HepG2 (cell line): Measurements from ENCODE around the gene PSMD2. TPM values are rescaled to one million over a fixed set of nuclear protein-coding genes. Genes with fewer than 3 reads are reported as not detected.
A peak's percentile ranks its signal among the peaks of the same experiment; 100 is the strongest.

Experiments used
- ATAC-seq: fragments of 200-7000 bp; cut with Tn5 transposase; 3 replicates; pipeline ENCODE4 v1.9.1; 2020; ENCODE audit warnings: mild to moderate bottlenecking, moderate library complexity
- BruUV-seq: library from RNA; stranded (reverse); fragments of 400-500 nt; replicated peaks from 2 replicates; lab custom pipeline; 2021; lab: Mats Ljungman, UMichigan
- CTCF ChIA-PET: fragments of 300-600 bp; formaldehyde crosslinking; extraction: SDS; loops from one replicate; lab custom pipeline; 2021; ENCODE audit warnings: low total read pairs, inconsistent platforms, low intra/inter-chr PET ratio; lab: Yijun Ruan, JAX
- POLR2A ChIA-PET: fragments of 350-600 bp; sonication (Branson Sonifier 250); formaldehyde crosslinking; loops from one replicate; lab custom pipeline; 2020; ENCODE audit warnings: antibody characterized with exemption, inconsistent platforms; lab: Yijun Ruan, JAX
- DNase-seq: peaks from one replicate; pipeline ENCODE4 v3.0.0-alpha.2; 2015; ENCODE audit warnings: low spot score
- FAIRE-seq: peaks from 3 replicates; lab custom pipeline; 2011; peaks lifted over from hg19 to GRCh38; lab: Jason Lieb, UNC
- H2AFZ ChIP-seq: one replicate; pipeline ENCODE4 v1.6.1; 2011; ENCODE audit warnings: low read length, inconsistent platforms
- H3K27ac ChIP-seq: fragments of 300-600 bp; 3 replicates; pipeline ENCODE4 v1.8.0; 2011; ENCODE audit warnings: mixed run types, mild to moderate bottlenecking, mixed read lengths, low read length, inconsistent platforms; ENCODE audit not compliant: insufficient read depth; ENCODE audit errors: extremely low read length
- H3K27me3 ChIP-seq, 2 experiments: fragments of 200-600 bp in 1 of 2; 2 replicates in 1 of 2; 3 replicates in 1 of 2; pipeline versions ENCODE4 v1.6.0 to v1.8.0; 2011; ENCODE audit warnings: low read length in 2 of 2, mild to moderate bottlenecking in 2 of 2, moderate library complexity in 2 of 2, inconsistent platforms in 1 of 2; ENCODE audit not compliant: insufficient read depth in 2 of 2, control insufficient read depth in 1 of 2
- H3K36me3 ChIP-seq, 2 experiments: fragments of 200-600 bp in 1 of 2; replicated peaks in 1 of 2; 2 replicates in 1 of 2; 3 replicates in 1 of 2; pipeline versions ENCODE4 v1.5.1 to v1.8.0; 2011; ENCODE audit warnings: low read length in 2 of 2, inconsistent platforms in 1 of 2; ENCODE audit not compliant: insufficient read depth in 2 of 2, control insufficient read depth in 1 of 2
- H3K4me1 ChIP-seq: 2 replicates; pipeline ENCODE4 v1.5.1; 2012; ENCODE audit warnings: low read length, inconsistent platforms; ENCODE audit not compliant: insufficient read depth
- H3K4me2 ChIP-seq: 2 replicates; pipeline ENCODE4 v1.6.0; 2011; ENCODE audit warnings: low read depth, low read length, inconsistent platforms
- H3K4me3 ChIP-seq, 3 experiments: fragments of 200-600 bp in 1 of 3; sonication (generic), shearing (Covaris generic) in 1 of 3; replicated peaks in 1 of 3; 2 replicates each; pipeline ENCODE4 v1.5.1; 2011 to 2016; ENCODE audit warnings: low read length in 3 of 3, inconsistent platforms in 2 of 3, low read depth in 2 of 3, mild to moderate bottlenecking in 2 of 3, control low read depth in 1 of 3, mixed read lengths in 1 of 3; ENCODE audit not compliant: insufficient read depth in 1 of 3
- H3K79me2 ChIP-seq: one replicate; pipeline ENCODE4 v1.6.1; 2011; ENCODE audit warnings: low read length, inconsistent platforms; ENCODE audit not compliant: insufficient read depth
- H3K9ac ChIP-seq: 2 replicates; pipeline ENCODE4 v1.6.0; 2011; ENCODE audit warnings: mild to moderate bottlenecking, low read depth, low read length, inconsistent platforms; ENCODE audit not compliant: insufficient read depth
- H3K9me3 ChIP-seq: 2 replicates; pipeline ENCODE4 v1.5.1; 2012; ENCODE audit warnings: mild to moderate bottlenecking, low read length
- H4K20me1 ChIP-seq: 2 replicates; pipeline ENCODE4 v1.6.0; 2011; ENCODE audit warnings: inconsistent platforms, mild to moderate bottlenecking, low read length, moderate library complexity; ENCODE audit not compliant: insufficient read depth
- HMGXB3 ChIP-seq: sonication (generic); formaldehyde crosslinking; IDR thresholded peaks from 2 replicates; pipeline ENCODE4 v1.4.0; 2020; ENCODE audit warnings: missing genetic modification reagents, borderline replicate concordance
- MLXIP ChIP-seq: sonication (generic); formaldehyde crosslinking; IDR thresholded peaks from 2 replicates; pipeline ENCODE4 v1.9.0; 2021; ENCODE audit warnings: missing genetic modification reagents, borderline replicate concordance
- PCBP2 ChIP-seq: fragments of 200-400 bp; formaldehyde crosslinking; optimal IDR thresholded peaks from 2 replicates; pipeline ENCODE3; 2018; ENCODE audit warnings: low read length, low read depth; ENCODE audit not compliant: poor library complexity, severe bottlenecking
- SRSF1 ChIP-seq: fragments of 200-400 bp; formaldehyde crosslinking; optimal IDR thresholded peaks from 2 replicates; pipeline ENCODE3; 2017; ENCODE audit warnings: mild to moderate bottlenecking, low read depth, low read length, moderate library complexity
- THAP11 ChIP-seq: IDR thresholded peaks from 2 replicates; pipeline ENCODE4 v1.6.1; 2016; ENCODE audit warnings: missing biosample characterization, missing genetic modification reagents
- THAP8 ChIP-seq: sonication (generic); formaldehyde crosslinking; IDR thresholded peaks from 2 replicates; pipeline ENCODE4 v1.5.1; 2020; ENCODE audit warnings: missing genetic modification reagents, mild to moderate bottlenecking, borderline replicate concordance
- ZNF12 ChIP-seq: sonication (generic); formaldehyde crosslinking; IDR thresholded peaks from 2 replicates; pipeline ENCODE4 v1.5.0; 2020; ENCODE audit warnings: missing genetic modification reagents
- ZNF512 ChIP-seq: sonication (generic); formaldehyde crosslinking; IDR thresholded peaks from 2 replicates; pipeline ENCODE4 v1.4.0; 2020; ENCODE audit warnings: mild to moderate bottlenecking, missing genetic modification reagents
- ZNF652 ChIP-seq: IDR thresholded peaks from 2 replicates; pipeline ENCODE4 v1.6.1; 2016; ENCODE audit warnings: low read depth, borderline replicate concordance
- ZNF841 ChIP-seq: sonication (generic); formaldehyde crosslinking; IDR thresholded peaks from 2 replicates; pipeline ENCODE4 v1.8.1; 2023; ENCODE audit warnings: missing genetic modification reagents, borderline replicate concordance
- ZSCAN20 ChIP-seq: sonication (generic); formaldehyde crosslinking; IDR thresholded peaks from 2 replicates; pipeline ENCODE4 v1.4.0; 2020; ENCODE audit warnings: missing genetic modification reagents, mild to moderate bottlenecking, borderline replicate concordance
- WGBS: methylation state at CpG from one replicate; pipeline ENCODE4 v1.1.6; 2017; ENCODE audit warnings: low lambda C conversion rate; 5-methylcytosine and 5-hydroxymethylcytosine counted together
- in situ Hi-C: cut with HindIII; loops from 2 replicates; pipeline ENCODE4 v1.10.0; 2017; ENCODE audit warnings: low pct_unique_long_range_greater_than_20kb; ENCODE audit not compliant: extremely low pct_ligation_motif_present
- intact Hi-C: fragments of 100-400 bp; cut with micrococcal nuclease; formaldehyde crosslinking; loops from one replicate; pipeline ENCODE4 v1.10.0; 2022; ENCODE audit not compliant: unreplicated experiment
- polyA plus RNA-seq, 8 experiments: library from polyadenylated mRNA; depleted of rRNA in 3 of 8; stranded (reverse) in 7 of 8; unstranded in 1 of 8; fragments of >200 nt; fragmentation: Illumina TruSeq in 4 of 8; extraction: Trizol in 4 of 8; gene quantifications; 2 replicates each; pipeline versions ENCODE4 v1.2.1 to v1.2.3, GENCODE V29; 2011 to 2016; ENCODE audit warnings: low read depth in 4 of 8, missing spikeins in 1 of 8, mixed read lengths in 1 of 8; ENCODE audit not compliant: insufficient read depth in 1 of 8
- total RNA-seq, 5 experiments: library from RNA; depleted of rRNA; stranded (reverse); fragments of >200 nt; fragmentation: Illumina TruSeq; extraction: Trizol; gene quantifications; 2 replicates each; pipeline ENCODE4 v1.2.3, GENCODE V29; 2016; ENCODE audit warnings: low read depth in 1 of 5

The PSMD2 gene
- total and polyA plus RNA-seq, 2 of the 13 experiments (the other 11 are each of a cell fraction or from before 2014, with no cell fraction given) = 125 to 200 TPM

- Histone ChIP-seq H3K9me3 (no peaks in the 10 kb centered on the region), H3K36me3 (peaks cover 6 to 16% of the 10 kb centered on the region in 2 experiments; a peak in 4 of 5 replicates), H3K4me3 (peak within 1 kb of the TSS; percentile 89 to 99 (median 97)), H3K27ac (peak within 1 kb of the TSS; percentile 93), H3K79me2 (peaks cover 9% of the 10 kb centered on the region), H3K4me2 (peak within 1 kb of the TSS; percentile 81), H3K27me3 (peaks cover 0 to 4% of the 10 kb centered on the region in 2 experiments; a peak in 1 of 5 replicates), H4K20me1 (no peaks in the 10 kb centered on the region), H3K9ac (peak within 1 kb of the TSS; percentile 99), H2AFZ (peak within 1 kb of the TSS; percentile 81), H3K4me1 (peaks cover 20% of the 10 kb centered on the region)
- in situ Hi-C loops (loop anchor here (5.0 kb wide), 1 partner anchor 92 kb away; the partner anchor contains the start of gene DVL3), intact Hi-C loops (loop anchor here (1.0 to 10.0 kb wide), 5 partner anchors 35 to 362 kb away; partner anchors contain the start of gene ABCC5)
- CTCF ChIA-PET = interaction anchor here (1.2 to 1.9 kb wide), 2 partner anchors 20 to 23 kb away, joined by 4 to 6 read pairs; partner anchors contain the start of gene VWA5B2
- peak; percentile 97 for DNase-seq
- POLR2A ChIA-PET = interaction anchor here (0.8 to 1.2 kb wide), 3 partner anchors 11 to 64 kb away, joined by 3 to 8 read pairs (median 4); partner anchors contain the start of genes ABCF3 and CAMK2N2
- peak; percentile 97 for ATAC-seq
- BruUV-seq = TSS peak; percentile 50
- 1% methylated on average over 14 of the region's 54 CpGs for WGBS
- peak; percentile 86 for FAIRE-seq
- TF ChIP-seq ZSCAN20 = peak; percentile 40; the same call in 1 of the 2 replicates
- peak; percentile 64; the same call in 1 of the 2 replicates for TF ChIP-seq HMGXB3 (CRISPR knock-in tag)
- no peak; the same call in 1 of the 2 replicates for TF ChIP-seq THAP8 (CRISPR knock-in tag)
- peak; percentile 62 for TF ChIP-seq SRSF1
- TF ChIP-seq ZNF512 = no peak
- TF ChIP-seq ZNF652 (CRISPR knock-in tag) = no peak; the same call in 1 of the 2 replicates
- TF ChIP-seq THAP11 (CRISPR knock-in tag) = peak; percentile 88
- TF ChIP-seq MLXIP = 0 out of 2 replicates have a peak, but pooled peaks have one; percentile 19
- TF ChIP-seq ZNF12 = no peak
- no peak for TF ChIP-seq PCBP2
- TF ChIP-seq ZNF841 (CRISPR knock-in tag) = no peak
Measured at GRCh38 chr3:184249412-184250166, 49.5 kb upstream of the PSMD2 start, which contains the start of gene EEF1AKMT4. TSS of gene EEF1AKMT4 (plus strand) at chr3:184249672. CDS start at chr3:184249695, 23 bp downstream.
